HL-60 (cell line): ENCODE data around the gene LHX1.

Experiments used
- DNase-seq, 2 experiments: peaks; one replicate each; pipeline ENCODE4 v3.0.0-alpha.2; 2010 to 2020; ENCODE audit warnings: low read depth in 1 of 2, low spot score in 1 of 2
- H3K27ac ChIP-seq: fragments of 250-450 bp; sonication (Bioruptor Pico); replicated peaks from 2 replicates; pipeline ENCODE4 v1.5.1; 2020; ENCODE audit warnings: mild to moderate bottlenecking, moderate library complexity
- H3K27me3 ChIP-seq: fragments of 250-450 bp; sonication (Bioruptor Pico); 2 replicates; pipeline ENCODE4 v1.5.1; 2021; ENCODE audit warnings: mild to moderate bottlenecking, moderate library complexity; ENCODE audit not compliant: insufficient read depth, poor library complexity, severe bottlenecking
- H3K4me3 ChIP-seq: replicated peaks from 2 replicates; pipeline ENCODE4 v1.5.1; 2011; ENCODE audit warnings: mild to moderate bottlenecking, control low read depth, low read length; ENCODE audit not compliant: insufficient read depth
- CTCF ChIP-seq: IDR thresholded peaks from one replicate; pipeline ENCODE4 v1.5.1; 2011; ENCODE audit warnings: low read length, control low read depth, inconsistent platforms; ENCODE audit not compliant: insufficient read depth
- GABPA ChIP-seq: IDR thresholded peaks from 2 replicates; pipeline ENCODE4 v1.6.1; 2012; ENCODE audit warnings: low read depth
- POLR2AphosphoS5 ChIP-seq: IDR thresholded peaks from 2 replicates; pipeline ENCODE4 v1.6.1; 2012; ENCODE audit warnings: low read depth
- SPI1 ChIP-seq: IDR thresholded peaks from 2 replicates; pipeline ENCODE4 v1.6.1; 2012; ENCODE audit warnings: low read depth, mild to moderate bottlenecking, borderline replicate concordance
- long read RNA-seq: library from polyadenylated mRNA; unstranded; transcript quantifications from one replicate; pipeline ENCODE4 v2.0.0, GENCODE V29; 2020
- TF ChIP-seq, protein P1 (sequence below): IDR thresholded peaks from 2 replicates; pipeline ENCODE4 v1.6.1; 2012; ENCODE audit warnings: low read depth; ENCODE audit not compliant: insufficient replicate concordance

The LHX1 gene
- long read RNA-seq = 0 reads

DNA sequence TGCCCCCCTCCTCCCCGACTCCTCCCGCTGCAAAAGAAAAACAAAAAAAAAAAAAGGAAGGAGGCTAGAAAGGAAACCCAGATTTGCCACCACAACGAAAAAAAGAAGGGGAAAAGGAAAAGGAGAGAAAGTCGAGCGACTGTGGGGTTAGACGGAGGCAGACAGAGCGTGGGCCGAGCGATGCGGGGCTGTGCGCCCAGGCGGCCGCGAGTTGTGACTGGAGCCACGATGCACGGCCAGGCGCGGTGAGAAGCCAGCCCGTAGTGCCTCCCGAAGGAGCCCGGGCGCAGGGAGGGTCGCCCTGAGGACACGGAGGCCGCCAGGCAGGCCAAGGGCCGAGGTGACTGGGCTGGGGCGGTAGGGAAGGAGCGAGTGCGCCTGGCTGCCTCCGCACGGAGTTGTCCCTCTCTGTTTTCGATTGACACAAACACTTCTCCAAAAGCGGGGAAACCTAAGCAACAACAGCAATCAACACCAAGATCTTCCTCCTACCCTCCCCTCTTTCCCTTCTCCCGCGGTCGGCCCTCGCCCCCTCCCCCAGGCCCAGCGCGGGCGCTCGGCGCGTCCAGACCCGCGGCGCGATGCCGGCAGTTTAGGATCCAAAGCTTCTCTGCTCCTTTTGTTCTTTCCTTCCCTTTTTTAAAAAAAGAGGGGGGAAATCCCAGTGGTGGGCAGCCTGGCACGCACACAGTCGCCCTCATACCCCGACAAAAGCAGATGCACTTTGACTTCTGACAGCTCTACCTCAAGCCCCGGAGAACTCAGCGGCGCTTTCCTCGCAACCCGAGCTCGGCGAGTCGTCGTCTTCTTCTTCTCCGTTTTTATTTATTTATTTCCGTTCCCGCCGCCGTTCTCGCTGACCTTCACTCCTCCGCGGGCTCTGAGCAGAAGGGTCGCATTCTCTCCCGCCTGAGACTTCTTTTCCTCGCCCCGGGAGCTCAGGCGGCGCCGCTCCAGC is at the start of gene LHX1:
Gene LHX1, plus strand, starts transcription at position 475 of the 958 bp plus-strand sequence. CDS start 723 bp downstream, outside the sequence.
- no peak for DNase-seq
- H3K27me3 ChIP-seq = peaks cover 91% of the 10 kb centered on the region
- peak within 1 kb of the TSS; percentile 18 for H3K4me3 ChIP-seq
- H3K27ac ChIP-seq = no peak within 1 kb of the TSS
- TF ChIP-seq SPI1 (no peak), POLR2AphosphoS5 (no peak), GABPA (no peak), CTCF (no peak)
- TF ChIP-seq, protein P1, sequence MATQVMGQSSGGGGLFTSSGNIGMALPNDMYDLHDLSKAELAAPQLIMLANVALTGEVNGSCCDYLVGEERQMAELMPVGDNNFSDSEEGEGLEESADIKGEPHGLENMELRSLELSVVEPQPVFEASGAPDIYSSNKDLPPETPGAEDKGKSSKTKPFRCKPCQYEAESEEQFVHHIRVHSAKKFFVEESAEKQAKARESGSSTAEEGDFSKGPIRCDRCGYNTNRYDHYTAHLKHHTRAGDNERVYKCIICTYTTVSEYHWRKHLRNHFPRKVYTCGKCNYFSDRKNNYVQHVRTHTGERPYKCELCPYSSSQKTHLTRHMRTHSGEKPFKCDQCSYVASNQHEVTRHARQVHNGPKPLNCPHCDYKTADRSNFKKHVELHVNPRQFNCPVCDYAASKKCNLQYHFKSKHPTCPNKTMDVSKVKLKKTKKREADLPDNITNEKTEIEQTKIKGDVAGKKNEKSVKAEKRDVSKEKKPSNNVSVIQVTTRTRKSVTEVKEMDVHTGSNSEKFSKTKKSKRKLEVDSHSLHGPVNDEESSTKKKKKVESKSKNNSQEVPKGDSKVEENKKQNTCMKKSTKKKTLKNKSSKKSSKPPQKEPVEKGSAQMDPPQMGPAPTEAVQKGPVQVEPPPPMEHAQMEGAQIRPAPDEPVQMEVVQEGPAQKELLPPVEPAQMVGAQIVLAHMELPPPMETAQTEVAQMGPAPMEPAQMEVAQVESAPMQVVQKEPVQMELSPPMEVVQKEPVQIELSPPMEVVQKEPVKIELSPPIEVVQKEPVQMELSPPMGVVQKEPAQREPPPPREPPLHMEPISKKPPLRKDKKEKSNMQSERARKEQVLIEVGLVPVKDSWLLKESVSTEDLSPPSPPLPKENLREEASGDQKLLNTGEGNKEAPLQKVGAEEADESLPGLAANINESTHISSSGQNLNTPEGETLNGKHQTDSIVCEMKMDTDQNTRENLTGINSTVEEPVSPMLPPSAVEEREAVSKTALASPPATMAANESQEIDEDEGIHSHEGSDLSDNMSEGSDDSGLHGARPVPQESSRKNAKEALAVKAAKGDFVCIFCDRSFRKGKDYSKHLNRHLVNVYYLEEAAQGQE = no peak

DNA sequence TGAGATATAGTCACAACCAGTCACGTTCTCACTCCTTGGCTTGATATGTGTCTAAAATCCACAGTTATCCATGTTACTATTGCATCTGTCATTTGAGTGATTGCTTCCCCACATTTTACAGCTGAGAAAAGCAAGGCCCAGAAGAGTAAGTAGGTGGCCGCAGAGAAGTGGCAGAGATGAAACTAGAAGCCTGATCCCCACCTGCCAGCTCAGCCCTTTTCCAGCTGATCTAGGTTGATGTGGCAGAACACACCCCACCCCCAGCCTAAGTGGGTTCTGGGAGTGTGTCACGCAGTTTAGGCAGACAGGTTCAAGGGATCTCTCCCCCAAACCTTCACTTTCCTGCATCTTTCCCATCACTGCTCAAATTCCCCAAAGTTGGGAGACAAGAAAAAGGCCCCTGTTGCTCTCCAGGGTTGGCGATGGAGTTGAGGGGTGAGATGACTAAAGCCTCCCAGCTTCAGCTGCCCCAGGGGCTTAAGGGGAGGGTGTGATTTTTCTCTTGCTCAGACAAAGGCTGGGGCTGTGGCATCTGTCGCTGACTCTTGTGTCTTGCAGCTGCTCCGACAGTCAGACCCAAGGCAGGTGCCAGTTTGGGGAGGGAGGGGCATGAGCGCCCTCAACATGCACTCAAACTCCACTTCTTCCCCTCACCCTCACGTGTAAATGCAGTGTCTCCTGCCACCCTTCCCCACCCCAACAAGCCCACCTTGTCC is 48.9 kb upstream of the LHX1 start:
- TF ChIP-seq, protein P1 = no peak
- TF ChIP-seq CTCF (no peak), GABPA (no peak), POLR2AphosphoS5 (no peak), SPI1 (no peak)
- no peak for DNase-seq
- Histone ChIP-seq H3K27me3 (peaks cover 22% of the 10 kb centered on the region), H3K4me3 (no peak overlapping the region), H3K27ac (no peak overlapping the region)

DNA sequence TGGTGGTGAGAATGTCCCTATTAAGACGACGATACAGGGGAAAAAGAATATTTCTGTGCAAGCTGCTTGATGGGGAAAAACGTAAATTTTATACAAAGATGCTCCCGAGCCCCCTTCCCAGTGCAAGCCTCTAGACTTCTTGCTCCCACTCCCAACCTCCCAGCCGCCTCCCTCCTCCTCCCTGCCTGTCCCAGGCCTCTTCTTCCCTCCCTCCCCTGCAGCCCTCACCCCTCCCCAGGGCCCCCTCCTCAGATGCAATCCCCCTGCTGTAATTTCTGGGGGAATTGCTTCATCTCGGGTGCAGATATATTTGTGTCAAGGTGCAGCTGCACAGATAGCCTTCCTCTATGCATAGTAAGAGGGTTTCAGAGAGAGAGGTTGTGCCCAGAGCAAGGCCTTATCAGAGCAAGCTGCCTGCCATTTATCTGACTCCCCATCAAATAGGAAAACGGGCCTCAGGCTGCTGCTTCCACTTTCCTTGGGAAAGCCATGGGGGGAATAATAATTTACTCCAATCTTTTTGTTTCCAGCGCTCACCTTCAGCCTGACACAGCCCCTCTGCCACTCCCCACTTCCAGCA is 47.4 kb upstream of the LHX1 start:
- Histone ChIP-seq H3K27me3 (peaks cover 12% of the 10 kb centered on the region), H3K27ac (no peak overlapping the region), H3K4me3 (no peak overlapping the region)
- DNase-seq = no peak
- TF ChIP-seq CTCF = no peak
- TF ChIP-seq, protein P1 = no peak
- TF ChIP-seq SPI1 = no peak
- TF ChIP-seq GABPA = no peak
- no peak for TF ChIP-seq POLR2AphosphoS5
